Activated CD4-positive, alpha-beta T cell treated with anti-CD3 and anti-CD28 coated beads, Interleukin-2, amount 50 U/mL, for 48 hours (primary cell): ENCODE results near the gene IFI35.
"Not testable (repeated sequence)": the region's sequence is repeated elsewhere in the genome, so short reads cannot be mapped to it uniquely, and the experiment has no call there.

Experiments
- DNase-seq, 2 experiments: peaks; one replicate each; pipeline ENCODE4 v3.0.0-alpha.2; 2020

Gene IFI35

DNA sequence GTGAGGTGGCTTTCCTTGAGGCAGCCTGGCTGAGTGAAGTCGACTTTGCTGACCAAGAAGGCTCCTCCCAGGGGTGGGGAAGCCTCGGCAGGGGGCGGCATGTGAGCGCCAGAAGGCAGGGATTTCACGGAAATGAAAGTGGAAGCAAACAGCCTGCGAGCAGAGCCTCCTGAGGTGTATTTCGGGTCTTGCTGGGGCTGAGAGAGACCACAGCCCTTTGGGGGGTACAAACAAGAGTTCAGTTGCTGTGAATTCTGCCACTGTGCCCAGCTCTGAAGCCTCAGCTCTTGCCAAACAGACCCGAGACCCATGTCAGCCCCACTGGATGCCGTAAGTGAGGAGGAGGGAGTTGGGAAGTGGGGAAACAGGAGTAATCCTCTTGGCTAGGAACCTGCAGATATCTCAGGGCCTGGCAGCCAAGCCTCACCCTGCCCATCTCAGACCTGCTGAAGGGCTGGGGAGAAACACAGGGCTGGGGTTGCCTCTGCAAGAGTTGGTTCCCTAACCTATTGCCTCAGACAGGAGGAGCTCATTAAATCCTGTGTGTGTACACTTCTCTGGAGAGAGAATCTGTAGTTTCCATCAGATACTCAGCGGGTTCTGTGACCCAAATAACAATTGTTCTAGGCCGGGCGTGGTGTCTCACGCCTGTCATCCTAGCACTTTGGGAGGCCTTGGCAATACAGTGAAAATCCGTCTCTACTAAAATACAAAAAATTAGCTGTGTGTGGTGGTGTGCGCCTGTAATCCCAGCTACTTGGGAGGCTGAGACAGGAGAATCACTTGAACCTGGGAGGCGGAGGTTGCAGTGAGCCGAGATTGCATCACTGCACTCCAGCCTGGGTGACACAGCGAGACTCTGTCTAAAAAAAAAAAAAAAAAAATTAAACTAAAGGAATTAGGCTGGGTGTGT, at the start of gene IFI35:
IFI35 (plus strand) TSS at position 146 of the 913 bp plus-strand sequence; CDS start at position 310, 164 bp downstream.
- DNase-seq: peak; percentile 86 to 91

- DNase-seq: peak; percentile 89 to 92
These were observed 42.2 kb upstream of the IFI35 start, which contains the start of gene AARSD1 for GRCh38 chr17:42964161-42964932. AARSD1 (minus strand) TSS chr17:42964454; CDS start chr17:42964440, 14 bp downstream.

DNA sequence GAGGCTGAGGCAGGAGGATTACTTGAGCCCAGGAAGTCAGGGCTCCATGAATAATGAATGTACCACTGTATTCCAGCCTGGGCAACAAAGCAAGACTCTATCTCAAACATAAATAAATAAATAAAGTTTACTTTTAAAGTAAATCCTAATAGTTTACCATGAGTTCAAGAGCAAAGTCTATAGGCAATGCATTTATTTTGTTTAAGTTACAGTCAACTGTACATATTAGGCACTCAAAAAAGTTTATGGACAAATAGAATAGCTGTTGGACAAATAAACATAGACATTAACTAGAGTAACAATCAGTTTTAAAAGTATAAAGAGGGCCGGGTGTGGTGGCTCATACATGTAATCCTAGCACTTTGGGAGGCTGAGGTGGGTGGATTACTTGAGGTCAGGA, 38.7 kb upstream of the IFI35 start:
- no peak for DNase-seq

DNA sequence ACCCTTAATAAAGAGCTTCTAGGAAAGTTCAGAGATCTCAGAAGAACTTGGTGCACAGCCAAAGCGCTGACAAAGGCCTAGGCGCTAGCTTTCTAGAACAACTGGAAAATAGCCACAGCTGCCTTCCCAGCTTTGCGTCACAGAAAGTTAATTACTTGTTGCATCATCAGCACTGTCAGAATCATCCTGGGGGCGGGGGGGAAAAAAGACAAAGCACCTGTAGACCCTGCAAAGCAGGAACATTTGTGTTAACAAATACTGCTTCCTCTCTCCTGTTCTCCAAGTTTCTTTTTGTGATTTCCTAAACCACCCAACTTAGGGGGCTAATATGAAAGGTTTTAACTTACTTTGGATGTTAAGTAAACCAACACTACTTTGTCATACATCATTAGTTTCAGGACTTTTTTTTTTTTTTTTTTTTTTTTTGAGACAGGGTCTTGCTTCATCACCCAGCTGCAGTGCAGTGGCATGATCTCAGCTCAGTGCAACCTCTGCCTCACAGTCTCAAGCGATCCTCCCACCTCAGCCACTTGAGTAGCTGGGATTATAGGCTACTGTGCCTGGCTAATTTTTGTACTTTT, 37.5 kb upstream of the IFI35 start:
- no peak for DNase-seq

DNA sequence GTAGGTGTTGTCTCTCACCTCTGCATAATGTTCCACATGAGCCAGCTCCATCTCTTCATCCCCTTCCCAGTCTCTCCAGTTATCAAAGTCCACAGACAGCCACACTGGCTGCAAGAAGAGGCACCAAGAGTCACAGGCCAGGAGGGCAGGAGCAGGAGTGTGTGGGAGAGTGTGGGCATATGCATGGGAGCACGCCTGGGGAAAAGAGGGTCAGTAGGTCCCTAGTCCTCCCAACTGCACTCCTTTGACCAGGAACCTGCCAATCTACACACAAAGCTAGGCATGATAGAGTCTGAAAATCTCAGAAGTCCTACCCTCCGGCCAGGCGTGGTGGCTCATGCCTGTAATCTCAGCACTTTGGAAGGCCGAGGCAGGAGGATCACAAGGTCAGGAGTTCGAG, 35.0 kb upstream of the IFI35 start:
- no peak for DNase-seq

DNA sequence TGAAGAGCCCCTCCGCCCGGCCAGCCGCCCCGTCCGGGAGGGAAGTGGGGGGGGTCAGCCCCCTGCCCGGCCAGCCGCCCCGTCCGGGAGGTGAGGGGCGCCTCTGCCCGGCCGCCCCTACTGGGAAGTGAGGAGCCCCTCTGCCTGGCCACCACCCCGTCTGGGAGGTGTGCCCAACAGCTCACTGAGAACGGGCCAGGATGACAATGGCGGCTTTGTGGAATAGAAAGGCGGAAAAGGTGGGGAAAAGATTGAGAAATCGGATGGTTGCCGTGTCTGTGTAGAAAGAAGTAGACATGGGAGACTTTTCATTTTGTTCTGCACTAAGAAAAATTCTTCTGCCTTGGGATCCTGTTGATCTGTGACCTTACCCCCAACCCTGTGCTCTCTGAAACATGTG, 33.3 kb upstream of the IFI35 start:
- DNase-seq: not testable (repeated sequence)

- no peak for DNase-seq
These were observed 31.3 kb upstream of the IFI35 start for GRCh38 chr17:42975265-42975664.

- DNase-seq: not testable (repeated sequence)
These were observed 30.9 kb upstream of the IFI35 start for GRCh38 chr17:42975701-42976100.

DNA sequence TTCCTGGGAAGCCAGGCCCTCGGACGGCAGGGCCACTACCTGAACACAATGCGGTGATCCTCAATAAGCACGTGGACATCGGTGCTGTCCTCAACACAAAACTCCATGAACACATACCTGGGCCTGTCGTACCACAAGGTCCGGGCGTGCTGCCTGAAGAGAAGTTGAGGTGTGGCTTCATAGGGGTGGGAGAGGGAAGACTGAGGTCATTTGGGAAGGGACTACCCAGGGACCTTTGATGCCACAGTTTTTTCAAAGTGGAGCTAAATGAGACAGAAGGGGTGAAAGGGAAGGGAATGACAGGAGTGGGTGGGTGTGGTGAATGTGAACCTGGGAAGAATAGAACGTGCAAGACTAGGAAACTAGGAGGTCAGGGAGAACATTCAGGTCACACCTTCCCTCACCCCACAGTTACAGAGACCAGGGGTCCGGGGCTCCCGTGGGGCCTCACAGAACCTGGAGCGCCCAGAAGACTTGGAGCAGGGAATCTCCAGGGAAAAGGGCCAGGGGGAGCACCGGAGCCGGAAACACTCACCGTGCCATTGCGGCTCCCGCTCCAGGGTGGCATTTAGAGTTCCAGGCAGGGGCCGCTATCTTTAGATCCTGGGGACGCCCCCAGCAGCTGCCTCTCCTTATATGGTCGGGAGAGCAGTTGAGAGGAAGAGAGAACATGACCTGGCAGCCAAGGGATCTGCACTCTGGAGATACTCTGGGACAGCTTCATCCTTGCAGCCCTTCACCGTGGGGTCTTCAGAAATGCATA, 26.9 kb upstream of the IFI35 start, which contains the start of gene PTGES3L:
PTGES3L (minus strand) TSS at position 570 of the 763 bp plus-strand sequence; CDS start at position 543, 27 bp downstream.
- peak; percentile 34 to 47 for DNase-seq

DNA sequence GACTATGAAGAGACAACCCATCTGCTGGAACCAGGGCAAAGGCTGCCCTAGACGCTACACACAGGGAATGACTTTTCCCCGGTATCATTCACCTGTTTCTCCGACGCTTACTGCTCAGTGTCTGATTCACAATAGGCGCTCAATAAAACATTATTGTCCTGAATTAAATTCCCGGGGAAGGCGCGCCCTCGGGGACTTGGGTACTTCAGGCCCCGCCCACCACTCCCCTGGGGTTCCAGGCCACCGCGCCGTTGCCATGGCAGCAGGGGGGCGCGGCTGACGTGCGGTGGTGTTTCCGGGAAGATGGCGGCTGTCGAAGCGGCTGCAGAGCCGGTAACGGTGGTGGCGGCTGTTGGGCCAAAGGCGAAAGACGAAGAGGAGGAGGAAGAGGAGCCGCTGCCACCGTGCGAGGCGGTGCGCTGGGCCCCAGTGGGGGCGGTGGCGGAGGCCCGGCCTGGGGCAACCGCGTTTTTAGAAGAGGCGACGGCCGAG, 26.3 kb upstream of the IFI35 start, which contains the start of gene RUNDC1:
RUNDC1 (plus strand) TSS at position 292 of the 492 bp plus-strand sequence; CDS start at position 304, 12 bp downstream.
- peak; percentile 93 to 94 for DNase-seq

GRCh38 chr17:42980766-42981397, 25.7 kb upstream of the IFI35 start:
- peak; percentile 74 to 80 for DNase-seq

- DNase-seq: no peak
These were observed 24.3 kb upstream of the IFI35 start for GRCh38 chr17:42982266-42982665.

DNA sequence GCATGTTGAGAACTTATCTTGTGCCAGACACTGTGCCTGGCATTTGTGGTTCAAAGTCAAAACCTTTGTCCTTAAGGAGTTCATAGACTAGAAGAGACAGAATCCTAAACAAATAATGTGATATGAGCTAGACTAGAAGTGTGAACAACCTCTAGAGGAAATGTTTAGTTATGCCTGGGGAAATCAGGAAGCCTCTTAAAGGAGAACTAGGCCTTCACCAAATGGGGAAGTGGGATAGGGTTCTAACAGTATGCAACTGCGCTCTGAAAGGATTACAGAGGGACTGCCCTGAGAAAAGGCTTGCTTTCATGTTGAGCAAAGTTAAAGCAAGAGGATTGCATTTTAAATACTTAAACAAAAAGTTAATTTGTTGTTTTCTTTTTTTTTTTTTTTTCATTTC, 21.4 kb upstream of the IFI35 start:
- DNase-seq: no peak

- DNase-seq: no peak
These were observed 17.4 kb upstream of the IFI35 start for GRCh38 chr17:42989141-42989540.

DNA sequence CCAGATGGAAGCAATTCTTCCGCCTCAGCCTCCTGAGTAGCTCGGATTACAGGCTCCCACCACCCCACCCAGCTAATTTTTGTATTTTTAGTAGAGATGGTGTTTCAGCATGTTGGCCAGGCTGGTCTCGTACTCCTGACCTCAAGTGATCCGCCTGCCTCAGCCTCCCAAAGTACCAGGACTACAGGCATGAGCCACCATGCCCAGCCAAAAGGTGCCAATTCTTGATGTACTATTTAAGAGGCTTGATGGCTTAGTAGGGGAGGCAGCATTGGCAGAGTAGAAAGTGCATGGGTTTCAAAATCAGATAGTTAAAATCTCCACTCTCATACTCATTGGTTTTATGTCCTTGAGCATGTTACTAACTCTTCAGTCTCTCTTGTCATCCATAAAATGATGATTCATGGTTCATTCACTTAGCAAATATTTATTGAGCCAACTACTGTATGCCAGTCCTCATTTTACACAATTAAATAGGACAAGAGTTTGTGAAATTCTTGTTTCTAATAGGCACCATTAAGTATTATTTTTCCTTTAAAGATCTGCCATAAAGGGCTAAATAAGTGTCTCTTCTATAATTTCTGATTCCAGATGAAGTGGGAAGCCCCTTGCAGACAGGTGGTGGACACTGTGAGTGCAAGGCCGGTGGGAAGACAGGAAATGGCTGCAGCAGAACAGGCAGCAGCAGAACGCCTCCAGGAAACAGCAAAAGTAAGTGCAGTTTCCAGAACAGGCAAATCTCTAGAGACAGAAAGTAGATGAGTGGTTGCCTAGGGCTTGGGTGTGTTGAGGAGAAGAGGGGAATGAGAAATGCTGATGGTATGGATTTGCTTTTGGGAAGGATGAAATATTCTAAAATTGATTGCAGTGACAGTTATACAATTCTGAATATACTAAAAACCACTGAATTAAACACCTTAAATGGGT, 16.6 kb upstream of the IFI35 start:
- no peak for DNase-seq

DNA sequence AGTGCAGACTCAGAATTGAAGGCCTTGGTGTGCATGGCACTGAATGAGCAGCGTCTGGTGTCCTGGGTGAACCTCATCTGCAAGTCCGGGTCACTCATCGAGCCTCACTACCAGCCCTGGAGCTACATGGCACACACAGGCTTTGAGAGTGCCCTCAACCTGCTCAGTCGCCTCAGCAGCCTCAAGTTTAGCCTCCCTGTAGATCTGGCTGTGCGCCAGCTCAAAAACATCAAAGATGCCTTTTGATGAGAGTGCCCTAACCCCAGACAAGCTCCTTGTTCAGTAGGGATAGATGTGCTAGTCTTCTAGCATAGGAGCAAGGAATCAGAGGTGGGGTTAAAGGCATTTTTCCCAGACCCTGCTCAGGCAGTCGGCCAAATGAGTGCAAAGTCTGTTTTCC, 15.1 kb upstream of the IFI35 start:
- DNase-seq: no peak

GRCh38 chr17:42992872-42993271, 13.7 kb upstream of the IFI35 start:
- DNase-seq: no peak

DNA sequence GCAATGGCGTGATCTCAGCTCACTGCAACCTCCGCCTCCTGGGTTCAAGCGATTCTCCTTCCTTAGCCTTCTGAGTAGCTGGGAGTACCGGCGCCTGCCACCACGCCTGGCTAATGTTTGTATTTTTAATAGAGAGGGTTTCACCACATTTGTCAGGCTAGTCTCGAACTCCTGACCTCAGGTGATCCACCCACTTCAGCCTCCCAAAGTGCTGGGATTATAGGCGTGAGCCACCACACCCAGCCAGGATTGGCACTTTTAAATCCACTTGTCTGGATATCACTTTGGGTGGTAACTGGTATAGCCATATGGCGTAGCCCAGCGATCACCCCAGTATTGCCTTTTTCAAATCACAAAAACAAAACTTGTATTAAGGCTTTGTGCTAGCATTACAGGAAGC, 12.7 kb upstream of the IFI35 start:
- not testable (repeated sequence) for DNase-seq

- no peak for DNase-seq
These were observed 9.1 kb upstream of the IFI35 start for GRCh38 chr17:42997390-42997983.
